KMS-11 (cell line): ENCODE measurements around the gene ASAH2.

ENCODE experiments used
- H2AFZ ChIP-seq: fragments of 200-600 bp; sonication (generic); 2 replicates; pipeline ENCODE4 v1.6.1; 2016; ENCODE audit warnings: antibody characterized with exemption, mixed run types, low read depth
- H3K27ac ChIP-seq: fragments of 200-600 bp; sonication (generic); 2 replicates; pipeline ENCODE4 v1.6.1; 2016; ENCODE audit warnings: mild to moderate bottlenecking, mixed run types
- H3K27me3 ChIP-seq: fragments of 200-600 bp; sonication (generic); 2 replicates; pipeline ENCODE4 v1.6.1; 2017; ENCODE audit warnings: mild to moderate bottlenecking, low read depth, mixed run types, moderate library complexity; ENCODE audit not compliant: insufficient read depth
- H3K36me3 ChIP-seq: fragments of 200-600 bp; sonication (generic); 2 replicates; pipeline ENCODE4 v1.6.1; 2017; ENCODE audit warnings: mild to moderate bottlenecking, mixed run types; ENCODE audit not compliant: insufficient read depth
- H3K4me1 ChIP-seq: fragments of 200-600 bp; sonication (generic); 2 replicates; pipeline ENCODE4 v1.6.1; 2016; ENCODE audit warnings: mild to moderate bottlenecking, low read depth, mixed run types; ENCODE audit not compliant: poor library complexity, severe bottlenecking
- H3K4me2 ChIP-seq: fragments of 200-600 bp; sonication (generic); 2 replicates; pipeline ENCODE4 v1.7.0; 2016; ENCODE audit warnings: mild to moderate bottlenecking, mixed run types
- H3K4me3 ChIP-seq: fragments of 200-600 bp; sonication (generic); IDR thresholded peaks from 2 replicates; pipeline ENCODE4 v1.6.1; 2017; ENCODE audit warnings: low read depth, low read length, mixed read lengths; ENCODE audit not compliant: insufficient read depth
- H3K79me2 ChIP-seq: fragments of 200-600 bp; sonication (generic); 2 replicates; pipeline ENCODE4 v1.6.1; 2016; ENCODE audit warnings: low read depth, mixed run types; ENCODE audit not compliant: insufficient read depth
- H3K9ac ChIP-seq: fragments of 200-600 bp; sonication (generic); 2 replicates; pipeline ENCODE4 v1.6.1; 2016; ENCODE audit warnings: mild to moderate bottlenecking, mixed run types
- H4K20me1 ChIP-seq: fragments of 200-600 bp; sonication (generic); 2 replicates; pipeline ENCODE4 v1.6.1; 2016; ENCODE audit warnings: mild to moderate bottlenecking, mixed run types; ENCODE audit not compliant: insufficient read depth
- CTCF ChIP-seq: fragments of 200-600 bp; sonication (generic); conservative IDR thresholded peaks from 2 replicates; pipeline ENCODE4 v1.6.1; 2017; ENCODE audit warnings: low read depth, mild to moderate bottlenecking, antibody characterized with exemption, low read length, moderate library complexity, mixed read lengths

ASAH2 gene

GRCh38 chr10:50293513-50294313 lies 42.4 kb upstream of the ASAH2 start:
- H3K27me3 ChIP-seq = no peaks in the 10 kb centered on the region

GRCh38 chr10:50291261-50291850 lies 40.0 kb upstream of the ASAH2 start:
- Histone ChIP-seq H2AFZ (no peak overlapping the region), H3K4me3 (no peak overlapping the region), H3K79me2 (no peaks in the 10 kb centered on the region), H4K20me1 (no peaks in the 10 kb centered on the region), H3K36me3 (no peaks in the 10 kb centered on the region), H3K4me2 (no peak overlapping the region), H3K4me1 (no peaks in the 10 kb centered on the region), H3K27me3 (no peaks in the 10 kb centered on the region), H3K9ac (no peak overlapping the region), H3K27ac (no peak overlapping the region)
- TF ChIP-seq CTCF = no peak

More at GRCh38 chr10:50293513-50294313, 42.4 kb upstream of the ASAH2 start:
- no peak for TF ChIP-seq CTCF
- Histone ChIP-seq H2AFZ (no peak overlapping the region), H3K4me1 (no peaks in the 10 kb centered on the region), H3K4me3 (no peak overlapping the region), H3K27ac (no peak overlapping the region), H3K4me2 (no peak overlapping the region), H3K79me2 (no peaks in the 10 kb centered on the region), H3K36me3 (no peaks in the 10 kb centered on the region), H3K9ac (no peak overlapping the region), H4K20me1 (no peaks in the 10 kb centered on the region)

GRCh38 chr10:50289196-50289595 lies 37.9 kb upstream of the ASAH2 start:
- no peak overlapping the region for H3K27ac ChIP-seq
- no peaks in the 10 kb centered on the region for H3K36me3 ChIP-seq
- H3K9ac ChIP-seq = no peak overlapping the region
- H2AFZ ChIP-seq = no peak overlapping the region
- H3K4me1 ChIP-seq = no peaks in the 10 kb centered on the region
- H4K20me1 ChIP-seq = no peaks in the 10 kb centered on the region
- no peaks in the 10 kb centered on the region for H3K27me3 ChIP-seq
- no peaks in the 10 kb centered on the region for H3K79me2 ChIP-seq
- no peak overlapping the region for H3K4me2 ChIP-seq
- TF ChIP-seq CTCF = no peak
- H3K4me3 ChIP-seq = no peak overlapping the region

- Histone ChIP-seq H3K27me3 (no peaks in the 10 kb centered on the region), H3K4me3 (no peak overlapping the region), H2AFZ (no peak overlapping the region), H4K20me1 (no peaks in the 10 kb centered on the region), H3K79me2 (no peaks in the 10 kb centered on the region), H3K27ac (no peak overlapping the region), H3K4me2 (no peak overlapping the region), H3K9ac (no peak overlapping the region), H3K36me3 (no peaks in the 10 kb centered on the region), H3K4me1 (no peaks in the 10 kb centered on the region)
- TF ChIP-seq CTCF = no peak
These were observed 35.9 kb upstream of the ASAH2 start for GRCh38 chr10:50286996-50287803.
